SU-DHL-6 (cell line): ENCODE results near the gene PPP1R13L.
"Not testable (repeated sequence)": the region's sequence is repeated elsewhere in the genome, so short reads cannot be mapped to it uniquely, and the experiment has no call there.

Source experiments
- H2AFZ ChIP-seq: fragments of 200-600 bp; sonication (generic); 2 replicates; pipeline ENCODE4 v1.6.1; 2014; ENCODE audit warnings: low read depth, mild to moderate bottlenecking, moderate library complexity, mixed read lengths, antibody characterized with exemption, low read length; ENCODE audit not compliant: severe bottlenecking
- H3F3A ChIP-seq: fragments of 200-600 bp; shearing (Covaris generic); 2 replicates; pipeline ENCODE4 v1.6.0; 2016; ENCODE audit warnings: antibody characterized with exemption, mild to moderate bottlenecking; ENCODE audit not compliant: insufficient read depth
- H3K27ac ChIP-seq: fragments of 200-600 bp; sonication (generic); 2 replicates; pipeline ENCODE4 v1.5.1; 2016; ENCODE audit warnings: low read depth, mild to moderate bottlenecking, low read length, moderate library complexity, mixed read lengths
- H3K27me3 ChIP-seq: fragments of 200-600 bp; sonication (generic), shearing (Covaris generic); 2 replicates; pipeline ENCODE4 v1.6.0; 2014; ENCODE audit warnings: mild to moderate bottlenecking, low read length
- H3K36me3 ChIP-seq: fragments of 200-600 bp; sonication (generic); 2 replicates; pipeline ENCODE4 v1.6.1; 2014; ENCODE audit warnings: mild to moderate bottlenecking, low read length, mixed read lengths
- H3K4me2 ChIP-seq: fragments of 300-600, 200-600 bp; shearing (Covaris generic), sonication (generic); 2 replicates; pipeline ENCODE4 v1.6.0; 2014; ENCODE audit warnings: low read length, low read depth, mild to moderate bottlenecking; ENCODE audit not compliant: poor library complexity, severe bottlenecking
- H3K4me3 ChIP-seq: fragments of 200-600 bp; sonication (generic); 2 replicates; pipeline ENCODE4 v1.5.1; 2014; ENCODE audit warnings: antibody characterized with exemption, low read length, mild to moderate bottlenecking, mixed read lengths; ENCODE audit not compliant: insufficient read depth, poor library complexity, severe bottlenecking
- H3K79me2 ChIP-seq: fragments of 200-600 bp; sonication (generic); 2 replicates; pipeline ENCODE4 v1.6.1; 2014; ENCODE audit warnings: mild to moderate bottlenecking, low read length, moderate library complexity; ENCODE audit not compliant: insufficient read depth
- H3K9ac ChIP-seq: fragments of 200-600 bp; sonication (generic); 2 replicates; pipeline ENCODE4 v1.7.0; 2014; ENCODE audit warnings: mild to moderate bottlenecking, low read length
- H3K9me2 ChIP-seq: fragments of 200-600 bp; sonication (generic); replicated peaks from 2 replicates; pipeline ENCODE4 v1.6.1; 2014; ENCODE audit warnings: low read length; ENCODE audit not compliant: insufficient read depth
- H3K9me3 ChIP-seq: fragments of 200-600 bp; sonication (generic); 2 replicates; pipeline ENCODE4 v1.6.1; 2014; ENCODE audit warnings: low read length, mixed read lengths; ENCODE audit not compliant: insufficient read depth
- H4K20me1 ChIP-seq: fragments of 200-600 bp; sonication (generic); 2 replicates; pipeline ENCODE4 v1.6.1; 2014; ENCODE audit warnings: low read depth, mild to moderate bottlenecking, antibody characterized with exemption, low read length, moderate library complexity, mixed read lengths
- EZH2phosphoT487 ChIP-seq: fragments of 200-600 bp; sonication (generic), shearing (Covaris generic); conservative IDR thresholded peaks from 2 replicates; pipeline ENCODE4 v1.6.1; 2018; ENCODE audit warnings: mild to moderate bottlenecking, antibody characterized with exemption, low read length, moderate library complexity, mixed read lengths
- TF ChIP-seq, protein P1 (sequence below): fragments of 200-600 bp; sonication (generic); IDR thresholded peaks from one replicate; pipeline ENCODE4 v1.5.1; 2017; ENCODE audit warnings: antibody characterized with exemption, mild to moderate bottlenecking, low read length, moderate library complexity; ENCODE audit not compliant: insufficient read depth, poor library complexity, severe bottlenecking

The PPP1R13L gene

DNA sequence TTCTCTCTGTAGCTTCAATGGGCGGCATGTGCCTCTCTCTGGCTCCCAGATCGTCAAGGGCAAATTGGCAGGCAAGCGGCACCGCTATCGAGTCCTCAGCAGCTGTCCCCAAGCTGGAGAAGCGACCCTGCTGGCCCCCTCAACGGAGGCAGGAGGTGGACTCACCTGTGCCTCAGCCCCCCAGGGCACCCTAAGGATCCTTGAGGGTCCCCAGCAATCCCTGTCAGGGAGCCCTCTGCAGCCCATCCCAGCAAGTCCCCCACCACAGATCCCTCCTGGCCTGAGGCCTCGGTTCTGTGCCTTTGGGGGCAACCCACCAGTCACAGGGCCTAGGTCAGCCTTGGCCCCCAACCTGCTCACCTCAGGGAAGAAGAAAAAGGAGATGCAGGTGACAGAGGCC, 3.3 kb upstream of the PPP1R13L start:
- Histone ChIP-seq H3K9me3 (no peaks in the 10 kb centered on the region), H4K20me1 (no peaks in the 10 kb centered on the region), H3K27ac (no peak overlapping the region), H3K9ac (0 out of 2 replicates have a peak overlapping the region, but pooled peaks have one; percentile 80), H3F3A (no peaks in the 10 kb centered on the region), H3K27me3 (no peaks in the 10 kb centered on the region), H3K36me3 (no peaks in the 10 kb centered on the region), H3K4me2 (no peak overlapping the region), H3K9me2 (no peaks in the 10 kb centered on the region), H3K79me2 (peaks cover 16% of the 10 kb centered on the region), H2AFZ (no peak overlapping the region), H3K4me3 (no peak overlapping the region)
- TF ChIP-seq, protein P1, sequence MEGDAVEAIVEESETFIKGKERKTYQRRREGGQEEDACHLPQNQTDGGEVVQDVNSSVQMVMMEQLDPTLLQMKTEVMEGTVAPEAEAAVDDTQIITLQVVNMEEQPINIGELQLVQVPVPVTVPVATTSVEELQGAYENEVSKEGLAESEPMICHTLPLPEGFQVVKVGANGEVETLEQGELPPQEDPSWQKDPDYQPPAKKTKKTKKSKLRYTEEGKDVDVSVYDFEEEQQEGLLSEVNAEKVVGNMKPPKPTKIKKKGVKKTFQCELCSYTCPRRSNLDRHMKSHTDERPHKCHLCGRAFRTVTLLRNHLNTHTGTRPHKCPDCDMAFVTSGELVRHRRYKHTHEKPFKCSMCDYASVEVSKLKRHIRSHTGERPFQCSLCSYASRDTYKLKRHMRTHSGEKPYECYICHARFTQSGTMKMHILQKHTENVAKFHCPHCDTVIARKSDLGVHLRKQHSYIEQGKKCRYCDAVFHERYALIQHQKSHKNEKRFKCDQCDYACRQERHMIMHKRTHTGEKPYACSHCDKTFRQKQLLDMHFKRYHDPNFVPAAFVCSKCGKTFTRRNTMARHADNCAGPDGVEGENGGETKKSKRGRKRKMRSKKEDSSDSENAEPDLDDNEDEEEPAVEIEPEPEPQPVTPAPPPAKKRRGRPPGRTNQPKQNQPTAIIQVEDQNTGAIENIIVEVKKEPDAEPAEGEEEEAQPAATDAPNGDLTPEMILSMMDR: no peak
- no peak for TF ChIP-seq EZH2phosphoT487

GRCh38 chr19:45407585-45407984, 2.7 kb upstream of the PPP1R13L start:
- not testable (repeated sequence) for H3F3A ChIP-seq, H3K9me3 ChIP-seq, H3K27me3 ChIP-seq, H2AFZ ChIP-seq, H3K9me2 ChIP-seq, H3K27ac ChIP-seq, H4K20me1 ChIP-seq, H3K36me3 ChIP-seq
- Histone ChIP-seq H3K9ac (peak overlapping the region; percentile 80), H3K79me2 (peaks cover 16% of the 10 kb centered on the region), H3K4me2 (peak overlapping the region; percentile 92), H3K4me3 (peak overlapping the region; percentile 98)

DNA sequence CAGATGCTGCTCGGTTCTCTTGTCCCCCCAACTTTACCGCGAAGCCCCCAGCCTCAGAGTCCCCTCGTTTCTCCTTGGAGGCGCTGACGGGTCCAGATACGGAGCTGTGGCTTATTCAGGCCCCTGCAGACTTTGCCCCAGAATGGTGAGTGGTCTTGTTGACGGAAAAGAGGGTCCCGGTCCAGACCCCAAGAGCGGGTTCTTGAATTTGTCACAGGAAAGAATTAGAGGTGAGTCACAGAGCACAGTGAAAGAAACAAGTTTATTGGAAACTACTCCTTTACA, 2.2 kb upstream of the PPP1R13L start:
- H3K79me2 ChIP-seq: peaks cover 16% of the 10 kb centered on the region
- no peaks in the 10 kb centered on the region for H4K20me1 ChIP-seq
- no peak overlapping the region for H2AFZ ChIP-seq
- no peaks in the 10 kb centered on the region for H3K36me3 ChIP-seq
- H3K27ac ChIP-seq: no peak overlapping the region
- no peaks in the 10 kb centered on the region for H3K9me3 ChIP-seq
- no peak for TF ChIP-seq EZH2phosphoT487
- TF ChIP-seq, protein P1: no peak
- H3F3A ChIP-seq: no peaks in the 10 kb centered on the region
- H3K27me3 ChIP-seq: no peaks in the 10 kb centered on the region
- no peaks in the 10 kb centered on the region for H3K9me2 ChIP-seq
- peak overlapping the region; percentile 80 for H3K9ac ChIP-seq
- H3K4me3 ChIP-seq: peak overlapping the region; percentile 98
- peak overlapping the region; percentile 92 for H3K4me2 ChIP-seq

DNA sequence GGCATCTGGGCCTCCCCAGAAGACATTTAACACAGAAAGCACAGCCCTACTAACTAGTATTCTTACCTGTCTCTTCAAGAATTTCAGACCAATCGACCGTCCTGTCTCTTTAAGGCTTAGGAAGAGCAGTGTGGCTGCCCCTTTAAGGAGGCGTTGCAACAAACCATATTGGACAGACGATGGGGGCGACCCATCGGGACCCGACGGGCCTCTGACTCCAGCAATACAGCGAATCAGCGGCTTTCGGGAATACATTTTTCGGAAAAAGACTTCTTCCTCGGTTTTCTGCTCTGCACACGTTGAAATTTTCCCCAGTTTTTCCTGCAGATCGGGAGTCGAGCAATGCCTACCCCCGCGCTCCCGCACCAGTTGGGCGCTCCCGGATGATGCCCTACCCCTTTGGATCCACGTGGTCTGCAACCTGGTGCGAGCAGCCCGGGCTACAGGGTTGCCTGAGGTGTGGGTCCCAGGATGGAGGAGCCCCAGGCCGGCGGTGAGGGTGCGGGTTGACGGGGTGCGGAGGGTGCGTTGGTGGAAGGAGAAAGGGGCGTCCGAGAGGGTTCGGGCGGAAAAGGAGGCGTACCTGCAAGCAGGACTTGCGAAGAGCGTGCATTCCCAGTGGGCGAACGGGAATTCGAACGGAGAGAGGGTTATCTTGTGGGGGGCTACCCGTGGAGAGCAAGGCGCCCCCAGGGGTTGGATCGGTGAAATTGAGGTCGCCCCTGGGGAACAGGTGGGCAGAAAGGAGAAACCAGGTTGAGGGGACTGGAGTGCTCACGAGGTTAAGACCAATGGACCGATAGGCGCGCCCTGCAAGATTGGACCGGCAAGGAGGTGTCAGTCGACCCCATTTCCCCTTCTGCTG, 1.6 kb upstream of the PPP1R13L start, which contains the start of gene POLR1G:
TSS of gene POLR1G (plus strand) at position 419 of the 865 bp plus-strand sequence. CDS start at position 472, 53 bp downstream.
- Histone ChIP-seq H3K4me2 (peak within 1 kb of the TSS; percentile 92), H3K9me2 (no peaks in the 10 kb centered on the region), H2AFZ (peak within 1 kb of the TSS; percentile 90), H4K20me1 (no peaks in the 10 kb centered on the region), H3K9ac (peak within 1 kb of the TSS; percentile 80), H3K27me3 (no peaks in the 10 kb centered on the region), H3K36me3 (no peaks in the 10 kb centered on the region), H3F3A (no peaks in the 10 kb centered on the region), H3K4me3 (peak within 1 kb of the TSS; percentile 98), H3K79me2 (peaks cover 16% of the 10 kb centered on the region), H3K27ac (peak within 1 kb of the TSS; percentile 84), H3K9me3 (no peaks in the 10 kb centered on the region)
- TF ChIP-seq EZH2phosphoT487: no peak
